AG04450 (cell line): ENCODE measurements around the gene CDH18. TPM values are rescaled to one million over a fixed set of nuclear protein-coding genes. Genes with fewer than 3 reads are reported as not detected.

Source experiments
- CTCF ChIA-PET: fragments of 300-600, 350-600 bp; formaldehyde crosslinking; extraction: SDS; loops from one replicate; lab custom pipeline; 2022; ENCODE audit warnings: antibody characterized with exemption, inconsistent platforms; lab: Charles Lee
- POLR2A ChIA-PET: fragments of 350-600 bp; formaldehyde crosslinking; extraction: SDS; loops from one replicate; lab custom pipeline; 2021; ENCODE audit warnings: antibody characterized with exemption, inconsistent platforms; lab: Yijun Ruan, JAX
- DNase-seq: peaks from one replicate; pipeline ENCODE4 v3.0.0-alpha.2; 2011; ENCODE audit warnings: low read depth, low spot score
- H3K27ac ChIP-seq: one replicate; pipeline ENCODE4 v1.5.1; 2012; ENCODE audit warnings: low read depth, low read length, control low read depth
- H3K27me3 ChIP-seq: one replicate; pipeline ENCODE4 v1.6.0; 2012; ENCODE audit warnings: low read length; ENCODE audit not compliant: control insufficient read depth, insufficient read depth
- H3K4me3 ChIP-seq: 2 replicates; pipeline ENCODE4 v1.5.1; 2011; ENCODE audit warnings: mild to moderate bottlenecking, low read depth, low read length, control low read depth
- H3K9me3 ChIP-seq: 2 replicates; pipeline ENCODE4 v1.5.1; 2012; ENCODE audit warnings: low read length; ENCODE audit not compliant: control insufficient read depth, insufficient read depth
- CTCF ChIP-seq: IDR thresholded peaks from 2 replicates; pipeline ENCODE4 v1.5.1; 2011; ENCODE audit warnings: low read depth, low read length, control low read depth, inconsistent platforms
- polyA plus RNA-seq: library from polyadenylated mRNA; depleted of rRNA; stranded (reverse); fragments of >200 nt; gene quantifications from 2 replicates; pipeline ENCODE4 v1.2.3, GENCODE V29; 2011

Gene CDH18
- polyA plus RNA-seq, 1 experiment, result 0.19 TPM

DNA sequence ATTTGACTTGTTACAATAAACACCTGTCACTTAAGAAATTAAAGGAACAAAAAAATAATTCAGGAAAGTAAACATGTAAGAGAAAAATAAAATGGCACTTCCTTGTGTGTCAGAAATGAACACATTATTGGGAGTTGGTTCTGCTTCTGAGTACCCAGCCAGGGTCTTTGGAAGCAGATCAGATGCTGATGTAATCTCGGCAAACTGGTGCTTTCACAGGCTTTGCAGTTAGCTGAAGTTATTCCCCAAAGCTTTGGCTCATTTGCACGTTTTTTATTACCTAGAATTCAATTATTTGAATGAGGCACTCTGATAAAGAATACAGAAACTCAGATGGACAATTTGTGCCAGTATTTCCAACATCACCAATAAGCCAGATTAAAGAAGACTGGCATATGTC, 10.9 kb downstream of the CDH18 start:
- DNase-seq, result no peak
- Histone ChIP-seq H3K4me3 (no peak overlapping the region), H3K27me3 (no peaks in the 10 kb centered on the region), H3K9me3 (no peaks in the 10 kb centered on the region), H3K27ac (no peak overlapping the region)
- CTCF ChIA-PET, result no interaction called here
- no peak for TF ChIP-seq CTCF
- POLR2A ChIA-PET, result no interaction called here

- no peak for TF ChIP-seq CTCF
- Histone ChIP-seq H3K4me3 (no peak overlapping the region), H3K9me3 (no peaks in the 10 kb centered on the region), H3K27ac (no peak overlapping the region), H3K27me3 (no peaks in the 10 kb centered on the region)
- DNase-seq, result no peak
- ChIA-PET POLR2A (no interaction called here), CTCF (interaction anchor here (1.6 kb wide), 1 partner anchor 11 kb away, joined by 3 read pairs; no protein-coding TSS in a partner anchor)
These were observed 12.2 kb downstream of the CDH18 start for GRCh38 chr5:19975795-19976194.

- CTCF ChIA-PET, result no interaction called here
- no peaks in the 10 kb centered on the region for H3K27me3 ChIP-seq
- no peak overlapping the region for H3K27ac ChIP-seq
- no peak overlapping the region for H3K4me3 ChIP-seq
- no peak for DNase-seq
- TF ChIP-seq CTCF, result no peak
- POLR2A ChIA-PET, result no interaction called here
- H3K9me3 ChIP-seq, result no peaks in the 10 kb centered on the region
These were observed 27.5 kb downstream of the CDH18 start for GRCh38 chr5:19960451-19960850.

GRCh38 chr5:19959830-19960384, 28.1 kb downstream of the CDH18 start:
- Histone ChIP-seq H3K27me3 (no peaks in the 10 kb centered on the region), H3K4me3 (no peak overlapping the region), H3K9me3 (no peaks in the 10 kb centered on the region), H3K27ac (no peak overlapping the region)
- no peak for TF ChIP-seq CTCF
- ChIA-PET CTCF (no interaction called here), POLR2A (no interaction called here)
- DNase-seq, result no peak

- POLR2A ChIA-PET, result no interaction called here
- Histone ChIP-seq H3K27ac (no peak overlapping the region), H3K27me3 (no peaks in the 10 kb centered on the region), H3K4me3 (no peak overlapping the region), H3K9me3 (no peaks in the 10 kb centered on the region)
- CTCF ChIA-PET, result no interaction called here
- no peak for TF ChIP-seq CTCF
- no peak for DNase-seq
These were observed 37.1 kb downstream of the CDH18 start for GRCh38 chr5:19950897-19951296.
